ENCODE measurements around the gene ZNF330.
"Not testable (repeated sequence)": the region's sequence is repeated elsewhere in the genome, so short reads cannot be mapped to it uniquely, and the experiment has no call there.

Gene ZNF330

GRCh38 chr4:141215030-141215429 lies 5.7 kb upstream of the ZNF330 start:
- H3K27ac ChIP-seq = no peak overlapping the region
- no peak for DNase-seq (ENCODE audit: low spot score)
- TF ChIP-seq, protein P1, sequence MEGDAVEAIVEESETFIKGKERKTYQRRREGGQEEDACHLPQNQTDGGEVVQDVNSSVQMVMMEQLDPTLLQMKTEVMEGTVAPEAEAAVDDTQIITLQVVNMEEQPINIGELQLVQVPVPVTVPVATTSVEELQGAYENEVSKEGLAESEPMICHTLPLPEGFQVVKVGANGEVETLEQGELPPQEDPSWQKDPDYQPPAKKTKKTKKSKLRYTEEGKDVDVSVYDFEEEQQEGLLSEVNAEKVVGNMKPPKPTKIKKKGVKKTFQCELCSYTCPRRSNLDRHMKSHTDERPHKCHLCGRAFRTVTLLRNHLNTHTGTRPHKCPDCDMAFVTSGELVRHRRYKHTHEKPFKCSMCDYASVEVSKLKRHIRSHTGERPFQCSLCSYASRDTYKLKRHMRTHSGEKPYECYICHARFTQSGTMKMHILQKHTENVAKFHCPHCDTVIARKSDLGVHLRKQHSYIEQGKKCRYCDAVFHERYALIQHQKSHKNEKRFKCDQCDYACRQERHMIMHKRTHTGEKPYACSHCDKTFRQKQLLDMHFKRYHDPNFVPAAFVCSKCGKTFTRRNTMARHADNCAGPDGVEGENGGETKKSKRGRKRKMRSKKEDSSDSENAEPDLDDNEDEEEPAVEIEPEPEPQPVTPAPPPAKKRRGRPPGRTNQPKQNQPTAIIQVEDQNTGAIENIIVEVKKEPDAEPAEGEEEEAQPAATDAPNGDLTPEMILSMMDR (IDR thresholded peaks at IDR 0.05) = no peak
- no peak overlapping the region for H3K4me3 ChIP-seq

GRCh38 chr4:141216002-141216761 lies 4.5 kb upstream of the ZNF330 start:
- TF ChIP-seq, protein P1 (IDR thresholded peaks at IDR 0.05) = no peak
- H3K27ac ChIP-seq = no peak overlapping the region
- no peak overlapping the region for H3K4me3 ChIP-seq
- no peak for DNase-seq (ENCODE audit: low spot score)

DNA sequence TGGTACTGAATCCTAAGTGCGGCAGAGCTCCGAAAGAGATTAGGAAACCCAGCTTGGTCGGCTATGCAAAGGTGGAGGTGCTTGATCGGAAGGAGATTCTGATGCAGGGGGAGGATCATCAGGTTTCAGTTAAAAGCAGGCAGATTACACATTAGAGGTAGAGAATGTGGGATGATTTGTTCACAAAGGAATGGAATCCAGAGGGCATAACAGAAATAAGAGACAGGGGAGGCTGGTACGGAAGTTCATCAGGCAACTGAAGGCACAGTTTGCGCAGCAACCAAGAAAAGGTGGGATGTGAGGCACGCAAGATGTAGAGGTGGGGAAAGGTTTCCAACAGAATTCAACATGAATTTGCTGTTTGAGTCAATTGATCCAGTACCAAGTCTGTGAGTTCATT lies 424 bp upstream of the ZNF330 start:
- Histone ChIP-seq H3K4me3 (peak overlapping the region; percentile 100), H3K27ac (peak overlapping the region; percentile 98 to 99)
- DNase-seq (ENCODE audit: low spot score) = no peak
- TF ChIP-seq, protein P1 (IDR thresholded peaks at IDR 0.05) = no peak

DNA sequence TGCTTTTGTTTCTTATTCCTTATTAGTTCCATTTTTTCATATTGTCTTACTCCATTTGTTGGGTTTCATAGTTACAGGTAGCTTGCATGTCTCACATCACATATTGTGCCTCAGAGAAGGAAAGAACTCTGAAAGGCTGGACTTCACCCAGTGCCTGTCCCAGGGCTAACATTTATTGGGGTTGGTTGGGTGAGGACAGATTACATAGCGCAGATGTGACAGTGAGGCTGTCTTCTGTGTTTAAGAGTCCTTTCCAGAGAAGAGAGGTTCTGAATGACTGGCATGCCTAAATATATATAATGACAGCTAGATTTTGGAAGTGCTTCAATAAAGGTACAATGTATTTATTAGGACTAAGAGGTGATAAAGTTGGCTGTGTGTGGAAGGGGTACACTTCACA lies 2.7 kb downstream of the ZNF330 start:
- Histone ChIP-seq H3K27ac (no peak overlapping the region), H3K4me3 (no peak overlapping the region)

GRCh38 chr4:141227280-141227679 lies 6.6 kb downstream of the ZNF330 start:
- not testable (repeated sequence) for H3K27ac ChIP-seq; DNase-seq (ENCODE audit: low spot score); H3K4me3 ChIP-seq

More for the DNA sequence above, 2.7 kb downstream of the ZNF330 start:
- DNase-seq (ENCODE audit: low spot score) = no peak
- TF ChIP-seq, protein P1 (IDR thresholded peaks at IDR 0.05) = no peak

GRCh38 chr4:141229408-141230101 lies 8.9 kb downstream of the ZNF330 start:
- no peak overlapping the region for H3K27ac ChIP-seq
- TF ChIP-seq, protein P1 (IDR thresholded peaks at IDR 0.05) = no peak
- DNase-seq (ENCODE audit: low spot score) = no peak
- H3K4me3 ChIP-seq = no peak overlapping the region

DNA sequence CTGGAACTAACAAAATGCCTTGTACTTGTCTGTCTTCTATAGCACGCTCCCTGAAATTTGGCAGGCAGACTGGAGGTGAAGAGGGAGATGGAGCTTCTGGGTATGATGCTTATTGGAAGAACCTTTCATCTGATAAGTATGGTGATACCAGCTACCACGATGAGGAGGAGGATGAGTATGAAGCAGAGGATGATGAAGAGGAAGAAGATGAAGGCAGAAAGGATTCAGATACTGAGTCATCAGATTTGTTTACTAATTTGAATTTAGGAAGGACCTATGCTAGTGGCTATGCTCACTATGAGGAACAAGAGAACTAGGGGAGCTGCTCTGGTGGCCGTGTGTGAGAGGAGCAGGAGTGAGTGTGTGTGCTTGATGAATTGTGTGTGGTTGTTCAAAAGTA lies 13.0 kb downstream of the ZNF330 start:
- TF ChIP-seq, protein P1 (IDR thresholded peaks at IDR 0.05) = no peak
- H3K27ac ChIP-seq = no peak overlapping the region
- DNase-seq (ENCODE audit: low spot score) = no peak
- H3K4me3 ChIP-seq = no peak overlapping the region
